SH-SY5Y (cell line): Measurements from ENCODE around the gene TMEM266.

Experiments
- GATA2 ChIP-seq: IDR thresholded peaks from 2 replicates; pipeline ENCODE4 v1.6.1; 2011; ENCODE audit warnings: mild to moderate bottlenecking, low read depth, low read length
- GATA3 ChIP-seq: IDR thresholded peaks from 2 replicates; pipeline ENCODE4 v1.6.1; 2011; ENCODE audit warnings: low read depth, mild to moderate bottlenecking, low read length, moderate library complexity

- TF ChIP-seq GATA2, result no peak
- TF ChIP-seq GATA3, result no peak
Observed at GRCh38 chr15:76073554-76073953, 13.8 kb downstream of the TMEM266 start.
